Keratinocyte (primary cell): ENCODE data around the gene EGLN3. TPM values are rescaled to one million over a fixed set of nuclear protein-coding genes. Genes with fewer than 3 reads are reported as not detected.

Experiments used
- DNase-seq: peaks from one replicate; pipeline ENCODE4 v3.0.0-alpha.2; 2011; ENCODE audit warnings: low read depth, missing footprints, low spot score
- FAIRE-seq: peaks from 2 replicates; lab custom pipeline; 2011; peaks lifted over from hg19 to GRCh38; lab: Jason Lieb, UNC
- H2AFZ ChIP-seq: 2 replicates; pipeline ENCODE4 v1.6.0; 2012; ENCODE audit warnings: low read length, control low read depth, inconsistent platforms; ENCODE audit not compliant: control insufficient read depth
- H3K27ac ChIP-seq: 2 replicates; pipeline ENCODE4 v1.5.1; 2011; ENCODE audit warnings: low read length; ENCODE audit not compliant: control insufficient read depth, insufficient read depth
- H3K27me3 ChIP-seq: 3 replicates; pipeline ENCODE4 v1.6.0; 2011; ENCODE audit warnings: low read length; ENCODE audit not compliant: control insufficient read depth, insufficient read depth; ENCODE audit errors: extremely low read depth
- H3K36me3 ChIP-seq, 2 experiments: 2 replicates in 1 of 2; 3 replicates in 1 of 2; pipeline ENCODE4 v1.5.1; 2011; ENCODE audit warnings: low read length in 2 of 2, mild to moderate bottlenecking in 1 of 2; ENCODE audit not compliant: control insufficient read depth in 2 of 2, insufficient read depth in 2 of 2; ENCODE audit errors: extremely low read depth in 1 of 2
- H3K4me1 ChIP-seq: 3 replicates; pipeline ENCODE4 v1.5.1; 2011; ENCODE audit warnings: low read length; ENCODE audit not compliant: control insufficient read depth, insufficient read depth; ENCODE audit errors: extremely low read depth
- H3K4me2 ChIP-seq: 3 replicates; pipeline ENCODE4 v1.6.0; 2011; ENCODE audit warnings: low read depth, low read length; ENCODE audit not compliant: control insufficient read depth, insufficient read depth; ENCODE audit errors: extremely low read depth
- H3K4me3 ChIP-seq, 3 experiments: fragments of 200-600 bp in 1 of 3; sonication (generic) in 1 of 3; 2 replicates in 2 of 3; 3 replicates in 1 of 3; pipeline ENCODE4 v1.5.1; 2011 to 2016; ENCODE audit warnings: low read length in 3 of 3, mild to moderate bottlenecking in 3 of 3, control low read depth in 2 of 3, inconsistent platforms in 1 of 3, low read depth in 1 of 3, mixed read lengths in 1 of 3, mixed run types in 1 of 3, moderate library complexity in 1 of 3; ENCODE audit not compliant: control insufficient read depth in 2 of 3, insufficient read depth in 2 of 3; ENCODE audit errors: extremely low read depth in 1 of 3
- H3K79me2 ChIP-seq: 2 replicates; pipeline ENCODE4 v1.6.0; 2012; ENCODE audit warnings: low read length; ENCODE audit not compliant: control insufficient read depth, insufficient read depth
- H3K9ac ChIP-seq: 3 replicates; pipeline ENCODE4 v1.6.0; 2011; ENCODE audit warnings: low read length; ENCODE audit not compliant: control insufficient read depth, insufficient read depth; ENCODE audit errors: extremely low read depth
- H3K9me1 ChIP-seq: 3 replicates; pipeline ENCODE4 v1.6.0; 2011; ENCODE audit warnings: low read length; ENCODE audit not compliant: control insufficient read depth, insufficient read depth; ENCODE audit errors: extremely low read depth
- H3K9me3 ChIP-seq: 2 replicates; pipeline ENCODE4 v1.5.1; 2012; ENCODE audit warnings: low read depth, low read length; ENCODE audit not compliant: control insufficient read depth
- H4K20me1 ChIP-seq: 3 replicates; pipeline ENCODE4 v1.6.0; 2011; ENCODE audit warnings: low read length; ENCODE audit not compliant: control insufficient read depth, insufficient read depth; ENCODE audit errors: extremely low read depth
- EZH2 ChIP-seq: IDR thresholded peaks from one replicate; pipeline ENCODE4 v1.6.1; 2012; ENCODE audit warnings: inconsistent platforms, mild to moderate bottlenecking, low read length, moderate library complexity
- dilution Hi-C: fragments of 300-500 bp; cut with MboI; formaldehyde crosslinking; loops from one replicate; pipeline ENCODE4 v1.7.0; 2020; ENCODE audit warnings: low sequenced_read_pairs; ENCODE audit not compliant: extremely low pct_ligation_motif_present
- polyA plus RNA-seq, 5 experiments: library from polyadenylated mRNA; depleted of rRNA in 3 of 5; stranded (reverse) in 3 of 5; stranded (forward) in 1 of 5; unstranded in 1 of 5; fragments of >200 nt; gene quantifications; 1 replicate in 1 of 5; 2 replicates in 3 of 5; 3 replicates in 1 of 5; pipeline versions ENCODE4 v1.2.1 to v1.2.3, GENCODE V29; 2011 to 2012; ENCODE audit warnings: missing spikeins in 2 of 5, low read depth in 1 of 5, low replicate concordance in 1 of 5
- TF ChIP-seq, protein P1 (sequence below), 3 experiments: IDR thresholded peaks in 1 of 3; conservative IDR thresholded peaks in 1 of 3; optimal IDR thresholded peaks in 1 of 3; 2 replicates in 2 of 3; 3 replicates in 1 of 3; pipeline versions ENCODE3 to v1.5.1; 2011; ENCODE audit warnings: low read length in 3 of 3, mild to moderate bottlenecking in 3 of 3, moderate library complexity in 2 of 3, control low read depth in 1 of 3, inconsistent platforms in 1 of 3; ENCODE audit not compliant: insufficient read depth in 2 of 3; ENCODE audit errors: extremely low read depth in 1 of 3

Gene EGLN3
- polyA plus RNA-seq, 1 donor (not counting 4 experiments of a cell fraction or from before 2014, with no cell fraction given), result 9.3 TPM

- H4K20me1 ChIP-seq, result no peaks in the 10 kb centered on the region
- no peaks in the 10 kb centered on the region for H3K4me1 ChIP-seq
- DNase-seq (no peak), FAIRE-seq (no peak)
- TF ChIP-seq, protein P1, sequence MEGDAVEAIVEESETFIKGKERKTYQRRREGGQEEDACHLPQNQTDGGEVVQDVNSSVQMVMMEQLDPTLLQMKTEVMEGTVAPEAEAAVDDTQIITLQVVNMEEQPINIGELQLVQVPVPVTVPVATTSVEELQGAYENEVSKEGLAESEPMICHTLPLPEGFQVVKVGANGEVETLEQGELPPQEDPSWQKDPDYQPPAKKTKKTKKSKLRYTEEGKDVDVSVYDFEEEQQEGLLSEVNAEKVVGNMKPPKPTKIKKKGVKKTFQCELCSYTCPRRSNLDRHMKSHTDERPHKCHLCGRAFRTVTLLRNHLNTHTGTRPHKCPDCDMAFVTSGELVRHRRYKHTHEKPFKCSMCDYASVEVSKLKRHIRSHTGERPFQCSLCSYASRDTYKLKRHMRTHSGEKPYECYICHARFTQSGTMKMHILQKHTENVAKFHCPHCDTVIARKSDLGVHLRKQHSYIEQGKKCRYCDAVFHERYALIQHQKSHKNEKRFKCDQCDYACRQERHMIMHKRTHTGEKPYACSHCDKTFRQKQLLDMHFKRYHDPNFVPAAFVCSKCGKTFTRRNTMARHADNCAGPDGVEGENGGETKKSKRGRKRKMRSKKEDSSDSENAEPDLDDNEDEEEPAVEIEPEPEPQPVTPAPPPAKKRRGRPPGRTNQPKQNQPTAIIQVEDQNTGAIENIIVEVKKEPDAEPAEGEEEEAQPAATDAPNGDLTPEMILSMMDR (optimal IDR thresholded peaks at IDR 0.05 in 1 of 3, IDR thresholded peaks at IDR 0.05 in 1 of 3, conservative IDR thresholded peaks at IDR 0.05 in 1 of 3; ENCODE audit: extremely low read depth in 1 of 3, insufficient read depth in 2 of 3, low read length in 3 of 3), result no peak
- TF ChIP-seq EZH2, result no peak
- H3K9me1 ChIP-seq, result no peaks in the 10 kb centered on the region
- H3K9ac ChIP-seq, result no peak overlapping the region
- no peak overlapping the region for H3K27ac ChIP-seq
- no peaks in the 10 kb centered on the region for H3K36me3 ChIP-seq
- no peak overlapping the region for H3K4me2 ChIP-seq
- dilution Hi-C loops, result no loop called here
- H3K9me3 ChIP-seq, result no peaks in the 10 kb centered on the region
- H2AFZ ChIP-seq, result no peak overlapping the region
- H3K4me3 ChIP-seq, result no peak overlapping the region
- no peaks in the 10 kb centered on the region for H3K27me3 ChIP-seq
- no peaks in the 10 kb centered on the region for H3K79me2 ChIP-seq
Observed at GRCh38 chr14:33930439-33930838, 20.4 kb downstream of the EGLN3 start.

GRCh38 chr14:33929799-33930408 is 21.0 kb downstream of the EGLN3 start:
- Histone ChIP-seq H3K9me3 (no peaks in the 10 kb centered on the region), H3K79me2 (no peaks in the 10 kb centered on the region), H3K4me2 (no peak overlapping the region), H3K9me1 (no peaks in the 10 kb centered on the region), H4K20me1 (no peaks in the 10 kb centered on the region), H2AFZ (no peak overlapping the region), H3K4me1 (no peaks in the 10 kb centered on the region), H3K9ac (no peak overlapping the region), H3K27ac (no peak overlapping the region), H3K4me3 (no peak overlapping the region), H3K27me3 (no peaks in the 10 kb centered on the region), H3K36me3 (no peaks in the 10 kb centered on the region)
- DNase-seq (no peak), FAIRE-seq (no peak)
- no peak for TF ChIP-seq EZH2
- TF ChIP-seq, protein P1 (optimal IDR thresholded peaks at IDR 0.05 in 1 of 3, IDR thresholded peaks at IDR 0.05 in 1 of 3, conservative IDR thresholded peaks at IDR 0.05 in 1 of 3; ENCODE audit: extremely low read depth in 1 of 3, insufficient read depth in 2 of 3, low read length in 3 of 3), result no peak
- dilution Hi-C loops, result no loop called here
